GM21390 (cell line): ENCODE results near the gene FOXD4L1.
"Not testable (repeated sequence)": the region's sequence is repeated elsewhere in the genome, so short reads cannot be mapped to it uniquely, and the experiment has no call there.

ENCODE experiments used
- ATAC-seq: cut with Tn5 transposase; IDR thresholded peaks from one replicate; pipeline ENCODE4 v1.9.1; 2021; ENCODE audit not compliant: unreplicated experiment

The FOXD4L1 gene

DNA sequence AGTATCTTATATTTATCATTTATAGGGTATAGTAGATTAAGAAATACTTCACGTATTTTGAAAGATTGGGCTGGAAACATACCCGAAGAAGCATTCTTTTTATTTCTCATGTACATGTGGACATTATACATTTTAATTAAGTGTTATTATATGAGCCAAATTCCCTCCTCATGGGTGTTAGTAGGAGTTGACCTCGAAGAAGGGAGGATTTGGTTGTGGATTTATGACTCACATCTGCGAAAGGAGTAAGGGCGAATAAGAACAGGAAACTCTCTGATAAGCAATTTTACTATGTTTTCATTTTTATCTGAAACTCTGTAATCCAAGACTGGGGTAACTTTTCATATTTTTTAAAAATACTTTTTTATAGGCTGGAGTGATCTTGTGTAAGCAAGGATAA lies 23.0 kb downstream of the FOXD4L1 start:
- not testable (repeated sequence) for ATAC-seq

DNA sequence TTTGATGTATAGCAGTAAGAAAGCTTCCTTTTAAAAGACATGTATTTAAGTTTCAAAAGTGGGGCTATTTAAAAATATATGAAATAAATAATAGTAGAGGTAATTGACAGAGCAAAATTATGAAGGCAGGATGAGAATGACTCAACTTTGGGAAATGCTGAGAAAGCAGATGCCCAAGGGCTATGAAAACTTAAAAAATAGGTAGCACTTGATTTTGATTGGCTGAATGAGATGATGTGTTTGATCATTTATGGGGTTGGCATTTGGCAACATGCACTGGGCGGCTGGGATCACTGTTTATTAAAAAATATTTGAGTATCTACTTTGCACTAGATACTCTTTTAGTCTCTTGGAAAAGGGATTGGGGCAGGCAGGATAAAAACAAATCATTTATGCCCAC lies 26.5 kb downstream of the FOXD4L1 start:
- not testable (repeated sequence) for ATAC-seq

DNA sequence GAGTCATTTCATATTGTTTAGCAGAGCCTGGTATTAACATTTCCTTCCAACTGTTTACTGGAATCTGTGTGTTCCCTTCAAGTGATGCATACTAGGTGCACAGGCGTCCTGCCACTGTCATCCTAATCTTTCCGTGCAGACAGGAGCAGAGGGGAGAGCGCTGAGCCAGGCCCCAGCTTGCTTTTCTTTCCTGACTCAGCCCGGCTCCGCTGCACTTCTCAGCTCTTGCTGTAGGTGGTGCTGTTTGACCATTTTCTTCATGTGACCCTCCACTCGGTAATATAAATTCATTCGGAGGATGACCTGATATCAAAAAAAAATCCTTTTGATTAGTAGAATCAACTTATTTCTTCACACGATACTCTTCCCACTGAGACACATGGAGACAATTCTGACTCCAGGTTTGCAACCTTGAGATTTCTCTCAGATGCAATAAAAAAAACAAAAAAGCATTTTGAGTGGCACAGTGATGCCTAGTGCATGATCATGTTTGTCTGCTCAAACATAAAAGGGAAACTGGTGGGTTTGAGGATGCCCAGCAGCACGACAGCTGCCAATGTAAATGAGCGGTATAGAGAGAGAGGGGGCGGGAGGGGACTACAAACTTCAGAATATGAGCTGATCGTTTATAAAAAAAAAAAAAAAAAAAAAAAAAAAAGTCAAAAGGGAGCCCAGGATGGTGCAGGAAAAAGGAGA lies 29.0 kb downstream of the FOXD4L1 start:
- peak; percentile 87 for ATAC-seq

GRCh38 chr2:113528126-113528525 lies 29.7 kb downstream of the FOXD4L1 start:
- not testable (repeated sequence) for ATAC-seq

GRCh38 chr2:113528904-113529303 lies 30.4 kb downstream of the FOXD4L1 start:
- ATAC-seq = not testable (repeated sequence)

- ATAC-seq = not testable (repeated sequence)
These were observed 34.5 kb downstream of the FOXD4L1 start for GRCh38 chr2:113532991-113533390.

DNA sequence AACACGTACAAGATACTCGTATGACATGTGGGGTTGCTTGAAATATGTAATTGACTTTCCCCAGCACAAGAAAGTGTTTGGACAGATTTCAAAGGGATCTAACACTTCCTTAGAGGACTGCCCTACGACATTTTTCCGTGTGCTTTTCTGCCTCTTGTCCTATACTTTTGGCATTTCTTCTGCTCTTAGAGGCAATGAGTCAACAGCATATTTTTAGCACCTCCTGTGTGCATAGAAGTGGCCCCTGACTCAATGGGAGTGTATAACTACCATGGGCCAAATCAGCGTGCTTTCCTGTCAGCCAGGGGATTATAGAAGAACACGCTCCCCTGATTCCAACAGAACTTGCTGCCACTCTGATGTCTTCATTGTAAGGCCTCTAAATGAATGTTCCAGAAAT lies 38.1 kb downstream of the FOXD4L1 start:
- ATAC-seq = not testable (repeated sequence)

GRCh38 chr2:113540834-113541203 lies 42.4 kb downstream of the FOXD4L1 start:
- ATAC-seq = not testable (repeated sequence)

DNA sequence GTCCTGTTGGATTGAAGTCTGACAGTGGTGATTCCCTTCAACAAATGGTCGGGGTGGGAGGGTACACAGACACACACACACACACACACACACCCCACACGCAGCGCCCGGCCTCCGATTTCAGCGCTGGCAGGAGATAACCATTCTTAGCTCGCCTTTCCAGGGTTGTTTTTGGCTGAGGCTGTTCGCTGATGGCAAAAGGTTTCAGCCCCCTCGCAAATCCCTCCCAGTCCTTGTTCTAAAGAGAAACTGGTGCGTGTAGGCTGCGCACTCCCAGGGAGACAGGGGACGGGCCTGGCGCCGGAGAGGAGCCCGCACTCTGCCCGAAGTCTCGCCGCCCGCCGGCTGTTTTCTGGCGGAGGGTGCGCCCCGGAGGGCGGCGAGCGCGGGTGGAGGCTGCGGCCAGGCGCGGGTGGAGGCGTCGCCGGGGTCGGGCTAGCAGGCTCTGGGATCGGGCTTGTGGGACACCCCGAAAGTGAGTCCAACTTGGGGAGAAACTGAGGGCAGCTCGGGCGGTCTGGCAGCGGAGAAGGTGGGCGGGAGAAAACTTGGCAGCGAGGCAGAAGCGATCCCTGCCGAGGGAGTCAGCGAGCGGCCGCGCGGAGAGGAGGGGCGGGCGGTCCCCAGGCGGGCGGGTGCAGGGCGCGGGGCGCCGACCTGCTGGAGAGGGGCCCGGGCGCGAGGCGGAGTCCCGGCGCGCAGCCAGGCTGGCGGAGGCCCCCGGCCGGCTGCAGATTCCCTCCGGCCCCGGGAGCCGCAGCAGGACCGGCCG lies 42.9 kb downstream of the FOXD4L1 start:
- not testable (repeated sequence) for ATAC-seq

GRCh38 chr2:113541976-113542485 lies 43.6 kb downstream of the FOXD4L1 start:
- not testable (repeated sequence) for ATAC-seq

DNA sequence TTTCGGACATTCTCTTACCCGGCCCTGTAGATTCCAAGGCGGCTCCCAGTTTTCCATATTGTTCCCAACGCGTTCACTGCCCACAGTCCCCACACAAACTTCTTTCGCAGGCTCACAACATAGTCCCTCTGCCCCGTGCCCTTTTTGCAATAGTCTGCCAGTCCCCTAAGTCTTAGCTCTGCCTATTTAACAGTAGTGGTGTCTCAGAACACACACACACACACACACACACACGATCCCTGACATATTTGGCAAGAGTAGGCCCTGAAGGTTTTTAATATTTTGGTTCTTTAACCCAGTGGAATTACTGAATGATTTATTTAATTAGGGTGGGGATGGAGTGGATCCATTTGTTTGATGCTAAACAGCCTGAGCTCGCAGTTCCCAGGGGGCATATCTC lies 44.1 kb downstream of the FOXD4L1 start:
- ATAC-seq = not testable (repeated sequence)
